Stimulated activated CD4-positive, alpha-beta T cell treated with anti-CD3 and anti-CD28 coated beads, Interleukin-15, amount 100 ng/mL, for 1 hour (primary cell): ENCODE data around the gene TARS2.
A peak's percentile ranks its signal among the peaks of the same experiment; 100 is the strongest.

Experiments used
- DNase-seq, 2 donors: peaks; one replicate each; pipeline ENCODE4 v3.0.0-alpha.2; 2020; ENCODE audit warnings: low read depth in 1 of 2, low spot score in 1 of 2

Gene TARS2

GRCh38 chr1:150486966-150487762, at the start of gene TARS2:
Gene TARS2, plus strand, starts transcription at chr1:150487419. Its CDS starts 32 bp downstream, at chr1:150487451.
- peak; percentile 78 to 82 for DNase-seq

GRCh38 chr1:150441121-150441520, 46.1 kb upstream of the TARS2 start:
- no peak for DNase-seq

DNA sequence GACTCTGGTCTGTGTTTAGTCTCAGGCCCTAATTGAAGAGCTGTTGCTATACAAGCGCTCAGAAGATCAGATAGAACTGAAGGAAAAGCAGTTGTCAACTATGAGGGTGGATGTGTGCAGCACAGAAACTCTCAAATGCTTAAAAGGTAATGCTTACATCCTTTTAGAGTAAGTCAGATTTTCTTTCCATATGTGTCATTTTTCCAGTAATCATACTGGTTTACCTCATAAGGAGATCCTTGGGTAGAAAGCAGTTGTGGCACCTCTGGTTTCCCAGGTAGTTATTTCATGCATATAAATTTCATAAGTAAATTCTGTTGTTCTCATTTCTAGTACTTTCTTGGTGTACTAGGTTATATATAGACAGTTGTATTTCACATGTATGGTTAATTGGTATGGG, 43.0 kb upstream of the TARS2 start:
- no peak for DNase-seq

DNA sequence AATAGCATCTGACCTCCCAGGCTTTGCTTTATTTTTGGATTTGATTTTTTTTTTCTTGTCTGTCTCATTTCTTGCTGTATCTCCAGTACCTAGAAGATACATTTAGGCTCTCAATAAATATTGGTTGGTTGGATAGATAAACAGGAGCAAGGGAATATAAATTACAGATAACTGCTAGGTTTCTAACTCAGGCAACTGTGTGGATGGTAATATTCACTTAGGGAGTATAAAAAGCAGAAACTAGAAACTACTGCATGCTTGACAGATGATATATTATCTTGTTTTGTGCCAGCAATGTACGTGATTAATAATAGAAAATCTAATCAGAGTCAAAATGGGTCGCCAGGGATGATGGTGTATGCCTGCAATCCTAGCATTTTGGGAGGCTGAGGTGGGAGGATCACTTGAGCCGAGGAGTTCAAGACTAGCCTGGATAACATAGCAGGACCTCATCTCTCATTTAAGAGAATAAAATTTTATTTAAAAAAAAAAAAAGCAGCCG, 31.0 kb upstream of the TARS2 start:
- DNase-seq, result no peak

DNA sequence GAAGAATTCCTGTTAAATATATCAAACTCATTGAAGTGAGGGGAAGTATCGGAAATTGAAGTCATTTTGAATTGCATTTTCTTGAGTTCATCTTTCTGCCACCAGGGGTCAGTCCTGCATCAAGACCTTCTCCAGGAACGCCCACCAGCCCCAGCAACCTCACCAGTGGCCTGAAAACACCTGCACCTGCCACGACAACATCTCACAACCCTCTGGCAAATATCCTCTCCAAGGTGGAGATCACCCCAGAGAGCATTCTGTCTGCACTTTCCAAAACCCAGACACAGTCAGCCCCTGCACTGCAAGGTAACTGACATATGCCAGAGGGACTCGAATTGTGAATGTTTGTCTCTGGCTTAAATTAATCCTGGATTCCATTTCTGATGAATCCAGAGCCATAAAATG, 22.8 kb upstream of the TARS2 start:
- DNase-seq, result peak; percentile 29 to 38

GRCh38 chr1:150466964-150467363, 20.3 kb upstream of the TARS2 start:
- no peak for DNase-seq

GRCh38 chr1:150469291-150469690, 17.9 kb upstream of the TARS2 start:
- no peak for DNase-seq

- DNase-seq, result no peak
Observed at GRCh38 chr1:150472601-150473200, 14.5 kb upstream of the TARS2 start.

GRCh38 chr1:150473659-150474058, 13.6 kb upstream of the TARS2 start:
- no peak for DNase-seq

- DNase-seq, result no peak
Observed at GRCh38 chr1:150474869-150475268, 12.3 kb upstream of the TARS2 start.

GRCh38 chr1:150476754-150477153, 10.5 kb upstream of the TARS2 start:
- DNase-seq, result no peak

DNA sequence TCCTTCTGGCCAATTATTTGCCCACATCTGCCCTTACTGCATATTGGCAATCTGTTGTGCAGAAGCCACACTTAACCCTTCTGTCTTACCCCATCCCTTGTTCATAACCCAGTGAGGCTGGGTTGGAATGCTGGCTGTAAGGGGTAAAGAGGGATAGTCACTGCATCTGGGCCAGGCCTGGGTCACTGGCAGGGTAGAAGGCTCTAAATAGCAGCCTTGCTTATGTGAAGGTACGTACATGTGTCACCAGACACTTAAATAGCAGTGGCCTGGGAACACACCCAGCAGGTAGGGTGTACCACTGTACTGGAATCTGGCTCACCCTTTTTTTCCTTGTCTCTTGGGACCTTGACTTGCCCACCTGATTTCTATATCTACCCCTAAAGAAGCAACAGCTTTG, 9.9 kb upstream of the TARS2 start:
- no peak for DNase-seq

- no peak for DNase-seq
Observed at GRCh38 chr1:150477733-150478132, 9.5 kb upstream of the TARS2 start.

DNA sequence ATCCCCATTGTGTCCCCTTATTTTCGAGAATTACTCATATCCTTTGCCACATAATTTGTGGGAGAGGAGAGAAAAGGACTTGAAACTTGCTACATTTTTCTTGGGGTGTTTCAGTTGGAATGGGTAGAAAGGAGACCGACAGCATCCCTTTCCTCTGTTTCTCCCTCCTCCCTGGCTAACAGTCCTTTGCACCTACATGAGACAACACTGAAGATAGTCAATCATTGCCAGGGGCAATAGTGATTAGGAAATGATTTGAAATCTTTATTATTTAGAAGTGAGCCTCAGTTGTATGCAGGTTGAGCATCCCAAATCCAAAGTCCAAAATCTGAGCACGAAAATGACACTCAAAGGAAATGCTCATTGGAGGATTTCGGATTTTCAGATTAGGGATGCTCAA, 7.8 kb upstream of the TARS2 start:
- no peak for DNase-seq

- DNase-seq, result no peak
Observed at GRCh38 chr1:150479927-150480352, 7.3 kb upstream of the TARS2 start.

DNA sequence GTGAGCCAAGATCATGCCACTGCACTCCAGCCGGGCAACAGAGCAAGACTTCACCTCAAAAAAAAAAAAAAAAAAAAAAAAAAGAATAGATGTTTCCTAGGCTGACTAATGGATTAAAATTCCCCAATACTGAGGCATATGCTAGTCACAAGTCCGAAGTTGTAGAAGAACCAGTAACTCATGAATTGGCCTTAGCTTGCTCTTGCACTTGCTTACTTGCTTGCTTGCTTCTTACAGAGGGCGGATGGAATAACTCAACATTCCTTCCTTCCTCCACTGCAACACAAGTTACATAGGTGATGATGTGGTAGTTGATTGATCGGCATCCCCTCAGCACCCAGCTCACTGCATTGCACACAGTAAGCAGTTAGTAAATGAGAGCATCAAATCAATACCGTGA, 2.8 kb upstream of the TARS2 start:
- DNase-seq, result no peak

DNA sequence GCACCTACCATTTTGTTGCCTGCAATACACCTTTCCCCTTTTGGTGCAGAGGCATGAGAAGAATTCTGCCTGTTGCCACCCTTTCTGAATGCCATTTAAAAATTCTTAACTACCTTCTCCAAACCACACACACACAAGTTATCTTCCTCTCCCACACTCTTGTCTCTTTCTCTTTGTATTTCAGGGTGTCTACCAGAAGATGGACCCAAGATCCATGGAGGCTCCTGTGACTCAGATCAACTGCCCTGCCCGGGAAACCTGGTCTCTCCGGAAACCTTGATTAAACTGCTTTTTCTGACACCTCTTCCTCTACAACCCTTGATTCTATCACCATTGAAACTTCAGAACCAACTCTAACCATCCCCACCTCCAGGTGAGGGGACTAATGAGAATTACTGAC, 2.4 kb upstream of the TARS2 start:
- no peak for DNase-seq

DNA sequence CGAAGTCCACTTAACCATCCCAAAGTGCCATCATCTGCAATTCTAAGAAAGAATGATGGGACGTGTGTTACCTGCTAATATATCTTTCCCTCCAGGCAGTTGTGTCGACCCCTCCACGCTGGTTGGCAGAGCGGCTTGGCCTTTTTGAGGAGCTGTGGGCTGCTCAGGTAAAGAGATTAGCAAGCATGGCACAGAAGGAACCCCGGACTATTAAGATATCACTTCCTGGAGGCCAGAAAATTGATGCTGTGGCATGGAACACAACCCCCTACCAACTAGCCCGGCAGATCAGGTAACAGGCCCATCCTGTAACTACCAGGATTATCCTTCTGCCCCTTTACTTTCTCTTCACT, 520 bp downstream of the TARS2 start:
- DNase-seq, result no peak

GRCh38 chr1:150493175-150493574, 6.0 kb downstream of the TARS2 start:
- DNase-seq, result no peak

- DNase-seq, result no peak
Observed at GRCh38 chr1:150498342-150498741, 11.1 kb downstream of the TARS2 start.

DNA sequence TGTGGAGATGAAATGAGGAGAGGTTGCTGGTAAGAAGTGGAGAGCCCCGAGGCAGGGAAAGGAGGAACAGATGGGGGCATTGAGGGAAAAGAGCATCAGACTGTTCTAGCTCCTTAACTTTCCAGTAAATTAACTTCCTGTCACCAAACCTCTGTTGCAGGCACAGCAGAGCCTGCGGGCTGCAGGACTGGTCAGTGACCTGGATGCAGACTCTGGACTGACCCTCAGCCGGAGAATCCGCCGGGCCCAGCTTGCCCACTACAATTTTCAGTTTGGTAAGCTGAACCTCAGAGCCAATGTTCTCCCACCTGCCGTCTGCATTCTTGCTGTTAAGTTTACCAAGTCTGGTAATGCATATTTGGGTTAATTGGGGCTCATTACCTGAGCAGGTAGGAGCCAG, 18.2 kb downstream of the TARS2 start:
- DNase-seq, result no peak

GRCh38 chr1:150507912-150508864, 21.0 kb downstream of the TARS2 start, which contains the start of gene ECM1:
Gene ECM1, plus strand, starts transcription at chr1:150508109. Its CDS starts 101 bp downstream, at chr1:150508210.
- no peak for DNase-seq
